Stimulated activated CD8-positive, alpha-beta memory T cell treated with anti-CD3 and anti-CD28 coated beads, Interleukin-12 subunit alpha, Interleukin-12 subunit beta, amount 100 ng/mL, for 4 hours (primary cell): ENCODE data around the gene EIF5AL1.
"Not testable (repeated sequence)": the region's sequence is repeated elsewhere in the genome, so short reads cannot be mapped to it uniquely, and the experiment has no call there.

Source experiments
- DNase-seq: peaks from one replicate; pipeline ENCODE4 v3.0.0-alpha.2; 2020; ENCODE audit warnings: low read depth

The EIF5AL1 gene

GRCh38 chr10:79511891-79512583 lies at the start of gene EIF5AL1:
Gene EIF5AL1, plus strand, starts transcription at chr10:79512533. Its CDS starts 117 bp downstream, at chr10:79512650.
- DNase-seq, result not testable (repeated sequence)

- no peak for DNase-seq
These were observed 48.5 kb upstream of the EIF5AL1 start for GRCh38 chr10:79463578-79464496.

GRCh38 chr10:79465341-79465740 lies 47.0 kb upstream of the EIF5AL1 start:
- no peak for DNase-seq

- DNase-seq, result no peak
These were observed 44.2 kb upstream of the EIF5AL1 start for GRCh38 chr10:79468015-79468560.

GRCh38 chr10:79468841-79469585 lies 43.3 kb upstream of the EIF5AL1 start:
- no peak for DNase-seq

- no peak for DNase-seq
These were observed 42.2 kb upstream of the EIF5AL1 start for GRCh38 chr10:79470096-79470495.

- no peak for DNase-seq
These were observed 40.6 kb upstream of the EIF5AL1 start for GRCh38 chr10:79471776-79472175.

GRCh38 chr10:79472449-79472848 lies 39.9 kb upstream of the EIF5AL1 start:
- DNase-seq, result no peak

- DNase-seq, result no peak
These were observed 39.4 kb upstream of the EIF5AL1 start for GRCh38 chr10:79472951-79473350.

GRCh38 chr10:79473496-79474095 lies 38.7 kb upstream of the EIF5AL1 start:
- DNase-seq, result no peak

- DNase-seq, result no peak
These were observed 37.1 kb upstream of the EIF5AL1 start for GRCh38 chr10:79475119-79475653.

GRCh38 chr10:79475877-79476276 lies 36.5 kb upstream of the EIF5AL1 start:
- DNase-seq, result no peak

GRCh38 chr10:79476645-79477044 lies 35.7 kb upstream of the EIF5AL1 start:
- no peak for DNase-seq

- DNase-seq, result no peak
These were observed 34.9 kb upstream of the EIF5AL1 start for GRCh38 chr10:79477456-79477855.

- no peak for DNase-seq
These were observed 32.9 kb upstream of the EIF5AL1 start for GRCh38 chr10:79479283-79479909.

GRCh38 chr10:79482304-79482703 lies 30.0 kb upstream of the EIF5AL1 start:
- no peak for DNase-seq

- no peak for DNase-seq
These were observed 29.6 kb upstream of the EIF5AL1 start for GRCh38 chr10:79482741-79483140.

GRCh38 chr10:79483299-79483698 lies 29.0 kb upstream of the EIF5AL1 start:
- no peak for DNase-seq

GRCh38 chr10:79483948-79484347 lies 28.4 kb upstream of the EIF5AL1 start:
- DNase-seq, result no peak

GRCh38 chr10:79484476-79484875 lies 27.9 kb upstream of the EIF5AL1 start:
- no peak for DNase-seq
